CD4-positive, alpha-beta T cell (primary cell): ENCODE measurements around the gene OR52K2. TPM values are rescaled to one million over a fixed set of nuclear protein-coding genes. Genes with fewer than 3 reads are reported as not detected.

ENCODE experiments used
- ATAC-seq: fragments of 200-7000 bp; cut with Tn5 transposase; one replicate; pipeline ENCODE4 v1.10.0; 2022; ENCODE audit warnings: mild to moderate bottlenecking; ENCODE audit not compliant: poor library complexity
- CTCF ChIA-PET: fragments of 350-600 bp; sonication (Branson Sonifier 250); formaldehyde crosslinking; loops from one replicate; lab custom pipeline; 2021; ENCODE audit warnings: antibody characterized with exemption, inconsistent platforms; lab: Charles Lee
- POLR2A ChIA-PET: fragments of 350-600 bp; sonication (Branson Sonifier 250); formaldehyde crosslinking; loops from one replicate; lab custom pipeline; 2021; ENCODE audit warnings: antibody characterized with exemption, inconsistent platforms; lab: Charles Lee
- DNase-seq, 14 experiments: peaks; one replicate each; pipeline ENCODE4 v3.0.0-alpha.2; 2013 to 2020; ENCODE audit warnings: mixed read lengths in 2 of 14
- H3K27ac ChIP-seq, 2 donors: one replicate each; pipeline versions ENCODE4 v1.5.1 to v1.7.0; 2013; ENCODE audit warnings: low read length in 2 of 2, low read depth in 1 of 2, mild to moderate bottlenecking in 1 of 2
- H3K27me3 ChIP-seq, 2 experiments: 1 replicate in 1 of 2; 2 replicates in 1 of 2; pipeline versions ENCODE4 v1.6.1 to v1.7.0; 2013; ENCODE audit warnings: low read length in 2 of 2, control low read depth in 1 of 2, mild to moderate bottlenecking in 1 of 2, moderate library complexity in 1 of 2; ENCODE audit not compliant: insufficient read depth in 2 of 2, control insufficient read depth in 1 of 2
- H3K36me3 ChIP-seq: one replicate; pipeline ENCODE4 v1.6.1; 2013; ENCODE audit warnings: low read length, control low read depth; ENCODE audit not compliant: insufficient read depth
- H3K4me1 ChIP-seq: one replicate; pipeline ENCODE4 v1.6.1; 2013; ENCODE audit warnings: low read length, control low read depth; ENCODE audit not compliant: insufficient read depth
- H3K4me3 ChIP-seq: one replicate; pipeline ENCODE4 v1.5.1; 2013; ENCODE audit warnings: mild to moderate bottlenecking, low read length, moderate library complexity
- H3K9me3 ChIP-seq, 2 experiments: 1 replicate in 1 of 2; 2 replicates in 1 of 2; pipeline versions ENCODE4 v1.6.1 to v1.7.0; 2013; ENCODE audit warnings: low read length in 2 of 2, mild to moderate bottlenecking in 2 of 2, control low read depth in 1 of 2, moderate library complexity in 1 of 2; ENCODE audit not compliant: control insufficient read depth in 1 of 2, insufficient read depth in 1 of 2
- H3K27ac Mint-ChIP-seq: one replicate; pipeline ENCODE4 v1.8.0; 2020; ENCODE audit warnings: mixed read lengths
- H3K27me3 Mint-ChIP-seq: one replicate; pipeline ENCODE4 v1.8.0; 2021; ENCODE audit warnings: mixed read lengths
- H3K36me3 Mint-ChIP-seq: one replicate; pipeline ENCODE4 v1.8.0; 2021; ENCODE audit warnings: low read depth, mixed read lengths
- H3K4me1 Mint-ChIP-seq: one replicate; pipeline ENCODE4 v1.8.0; 2021; ENCODE audit warnings: low read depth, mixed read lengths
- H3K4me3 Mint-ChIP-seq: one replicate; pipeline ENCODE4 v1.8.0; 2020; ENCODE audit warnings: mild to moderate bottlenecking, mixed read lengths
- H3K9me3 Mint-ChIP-seq: one replicate; pipeline ENCODE4 v1.8.0; 2020; ENCODE audit warnings: mixed read lengths
- intact Hi-C, 2 experiments: fragments of 100-400 bp; cut with DNase I in 1 of 2; cut with micrococcal nuclease in 1 of 2; formaldehyde crosslinking; loops; one replicate each; pipeline versions ENCODE4 v1.15.1 to v1.9.0; 2023 to 2025; cut with DNase I, micrococcal nuclease
- total RNA-seq, 174 experiments: library from RNA in 2 of 174; stranded (reverse) in 2 of 174; gene quantifications; one replicate each; pipeline ENCODE4 v1.2.3 and lab custom pipeline; 2021 to 2026
- TF ChIP-seq, protein P1 (sequence below): fragments of 200-600 bp; IDR thresholded peaks from one replicate; pipeline ENCODE4 v1.8.0; 2022; ENCODE audit warnings: antibody characterized with exemption, mild to moderate bottlenecking

OR52K2 gene
- total RNA-seq, 2 experiments from 2014 or later, result not detected

- peaks cover 3% of the 10 kb centered on the region for H3K9me3 Mint-ChIP-seq
- no peak overlapping the region for H3K27ac Mint-ChIP-seq
- intact Hi-C loops, result no loop called here
- H3K36me3 Mint-ChIP-seq, result no peaks in the 10 kb centered on the region
- H3K4me3 ChIP-seq, result no peak overlapping the region
- CTCF ChIA-PET, result no interaction called here
- peaks cover 3 to 6% of the 10 kb centered on the region in 2 experiments for H3K9me3 ChIP-seq
- no peaks in the 10 kb centered on the region for H3K4me1 ChIP-seq
- DNase-seq (no peak), ATAC-seq (no peak)
- H3K4me1 Mint-ChIP-seq, result no peaks in the 10 kb centered on the region
- H3K4me3 Mint-ChIP-seq, result no peak overlapping the region
- no peaks in the 10 kb centered on the region for H3K36me3 ChIP-seq
- TF ChIP-seq, protein P1, sequence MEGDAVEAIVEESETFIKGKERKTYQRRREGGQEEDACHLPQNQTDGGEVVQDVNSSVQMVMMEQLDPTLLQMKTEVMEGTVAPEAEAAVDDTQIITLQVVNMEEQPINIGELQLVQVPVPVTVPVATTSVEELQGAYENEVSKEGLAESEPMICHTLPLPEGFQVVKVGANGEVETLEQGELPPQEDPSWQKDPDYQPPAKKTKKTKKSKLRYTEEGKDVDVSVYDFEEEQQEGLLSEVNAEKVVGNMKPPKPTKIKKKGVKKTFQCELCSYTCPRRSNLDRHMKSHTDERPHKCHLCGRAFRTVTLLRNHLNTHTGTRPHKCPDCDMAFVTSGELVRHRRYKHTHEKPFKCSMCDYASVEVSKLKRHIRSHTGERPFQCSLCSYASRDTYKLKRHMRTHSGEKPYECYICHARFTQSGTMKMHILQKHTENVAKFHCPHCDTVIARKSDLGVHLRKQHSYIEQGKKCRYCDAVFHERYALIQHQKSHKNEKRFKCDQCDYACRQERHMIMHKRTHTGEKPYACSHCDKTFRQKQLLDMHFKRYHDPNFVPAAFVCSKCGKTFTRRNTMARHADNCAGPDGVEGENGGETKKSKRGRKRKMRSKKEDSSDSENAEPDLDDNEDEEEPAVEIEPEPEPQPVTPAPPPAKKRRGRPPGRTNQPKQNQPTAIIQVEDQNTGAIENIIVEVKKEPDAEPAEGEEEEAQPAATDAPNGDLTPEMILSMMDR, result no peak
- H3K27me3 Mint-ChIP-seq, result peaks cover 7% of the 10 kb centered on the region
- H3K27me3 ChIP-seq, result no peaks in the 10 kb centered on the region
- POLR2A ChIA-PET, result no interaction called here
- no peak overlapping the region for H3K27ac ChIP-seq
These were observed 18.9 kb downstream of the OR52K2 start for GRCh38 chr11:4467811-4468606.

DNA sequence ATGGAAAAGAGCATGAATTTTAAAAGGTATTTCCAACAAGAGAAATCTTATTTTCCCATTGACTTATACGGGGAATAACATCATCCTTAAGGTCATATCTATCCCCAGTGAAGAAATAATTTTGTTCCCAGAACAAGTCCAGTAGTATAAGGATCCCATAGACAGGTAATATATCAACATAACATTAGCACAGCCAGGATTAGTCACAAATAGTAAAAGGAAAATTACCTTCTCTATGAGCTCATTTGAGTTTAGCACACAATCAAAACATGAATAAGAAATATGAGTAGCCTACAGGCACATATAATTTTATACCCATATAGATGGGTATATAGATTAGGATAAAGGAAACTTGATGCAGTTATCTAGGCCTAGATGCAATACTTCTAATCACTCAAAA, 30.5 kb downstream of the OR52K2 start:
- Histone ChIP-seq H3K36me3 (no peaks in the 10 kb centered on the region), H3K27ac (no peak overlapping the region), H3K27me3 (no peaks in the 10 kb centered on the region), H3K9me3 (no peaks in the 10 kb centered on the region), H3K4me1 (no peaks in the 10 kb centered on the region), H3K4me3 (no peak overlapping the region)
- no peak overlapping the region for H3K27ac Mint-ChIP-seq
- TF ChIP-seq, protein P1, result no peak
- H3K4me3 Mint-ChIP-seq, result no peak overlapping the region
- no peaks in the 10 kb centered on the region for H3K4me1 Mint-ChIP-seq
- DNase-seq, result no peak
- intact Hi-C loops, result no loop called here
- no peaks in the 10 kb centered on the region for H3K9me3 Mint-ChIP-seq
- ATAC-seq, result no peak
- peaks cover 13% of the 10 kb centered on the region for H3K27me3 Mint-ChIP-seq
- no peaks in the 10 kb centered on the region for H3K36me3 Mint-ChIP-seq
- ChIA-PET POLR2A (no interaction called here), CTCF (interaction anchor here (1.3 kb wide), 1 partner anchor 11 kb away, joined by 3 read pairs; no protein-coding TSS in a partner anchor)

DNA sequence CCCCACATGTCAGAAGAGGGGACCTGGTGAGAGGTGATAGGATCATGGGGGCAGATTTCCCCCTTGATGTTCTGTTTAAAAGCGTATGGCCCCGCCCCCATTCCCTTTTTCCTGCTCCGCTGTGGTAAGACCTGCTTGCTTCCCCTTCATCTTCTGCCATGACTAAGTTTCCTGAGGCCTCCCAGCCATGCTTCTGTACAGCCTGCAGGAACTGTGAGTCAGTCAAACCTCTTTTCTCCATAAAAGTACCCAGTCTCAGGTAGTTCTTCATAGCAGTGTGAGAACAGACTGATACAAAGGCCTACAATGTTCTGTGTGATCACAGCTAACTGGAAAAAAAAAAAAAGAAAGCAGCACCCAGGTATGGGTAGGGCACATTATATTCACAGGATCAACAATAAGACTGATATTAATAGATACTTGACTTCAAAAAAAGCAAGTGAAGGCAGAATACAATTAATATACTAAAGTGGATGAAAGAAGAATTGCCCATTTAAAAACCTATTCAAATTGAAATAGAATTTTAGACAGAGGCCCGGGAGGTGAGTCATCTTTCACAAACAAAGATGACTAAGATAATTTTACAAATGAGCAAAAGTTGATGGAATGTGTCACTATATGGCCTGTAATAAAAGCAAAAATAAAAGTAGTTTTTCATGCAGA, 31.6 kb downstream of the OR52K2 start:
- intact Hi-C loops, result no loop called here
- Histone ChIP-seq H3K27me3 (peaks cover 1 to 4% of the 10 kb centered on the region in 2 experiments), H3K36me3 (no peaks in the 10 kb centered on the region), H3K4me1 (no peaks in the 10 kb centered on the region), H3K9me3 (no peaks in the 10 kb centered on the region), H3K27ac (no peak overlapping the region), H3K4me3 (no peak overlapping the region)
- DNase-seq (peak in 2 of 14 experiments; percentile 26 to 36), ATAC-seq (no peak)
- Mint-ChIP-seq H3K9me3 (no peaks in the 10 kb centered on the region), H3K36me3 (no peaks in the 10 kb centered on the region), H3K4me1 (no peaks in the 10 kb centered on the region), H3K27ac (no peak overlapping the region), H3K27me3 (peaks cover 13% of the 10 kb centered on the region), H3K4me3 (no peak overlapping the region)
- TF ChIP-seq, protein P1, result no peak
- POLR2A ChIA-PET, result no interaction called here
- CTCF ChIA-PET, result no interaction called here
